HG03159 (cell line): ENCODE data around the gene NAPSA.
"Not testable (repeated sequence)": the region's sequence is repeated elsewhere in the genome, so short reads cannot be mapped to it uniquely, and the experiment has no call there.

Experiments
- ATAC-seq: cut with Tn5 transposase; IDR thresholded peaks from one replicate; pipeline ENCODE4 v1.9.1; 2021; ENCODE audit warnings: mild to moderate bottlenecking, moderate library complexity; ENCODE audit not compliant: unreplicated experiment

The NAPSA gene

DNA sequence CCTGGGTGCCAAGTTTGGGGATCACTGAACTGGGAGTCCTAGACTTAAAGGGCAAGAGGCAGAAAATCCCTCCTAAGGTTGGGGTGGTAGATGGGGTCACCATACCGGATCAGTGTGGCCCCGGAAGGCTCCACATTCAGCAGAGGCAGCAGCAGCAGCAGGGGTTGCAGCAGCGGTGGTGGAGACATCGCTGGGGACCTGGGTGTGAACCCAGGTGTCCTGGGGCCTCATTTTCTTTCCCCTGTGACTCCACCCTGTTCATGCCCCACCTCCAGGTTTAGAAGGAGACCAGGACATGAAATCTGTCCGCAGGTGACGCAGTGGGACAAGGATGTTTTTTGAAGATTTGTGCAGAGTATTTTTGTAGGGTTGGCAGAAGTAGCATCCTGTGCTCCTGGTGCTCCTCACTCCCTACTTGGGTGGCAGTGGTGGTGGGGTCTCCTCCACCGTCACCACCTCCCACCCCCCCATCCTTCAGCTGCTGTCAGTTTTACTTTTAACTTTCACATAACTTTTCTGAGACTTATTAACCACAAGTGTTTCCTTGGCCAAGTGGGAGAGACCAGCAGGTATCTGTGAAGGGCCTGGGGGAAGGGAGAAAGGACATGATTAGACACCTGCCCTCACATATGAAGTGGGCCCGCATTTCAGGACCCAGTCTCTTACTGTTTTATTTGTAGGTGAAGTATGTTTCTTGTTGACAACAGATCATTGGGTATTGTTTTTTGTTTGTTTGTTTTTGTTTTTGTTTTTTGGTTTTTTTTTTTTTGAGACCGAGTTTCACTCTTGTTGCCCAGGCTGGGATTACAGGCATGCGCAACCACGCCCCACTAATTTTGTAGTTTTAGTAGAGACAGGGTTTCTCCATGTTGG lies at the start of gene NAPSA:
TSS of gene NAPSA (minus strand) at position 206 of the 873 bp plus-strand sequence. CDS start at position 188, 18 bp downstream.
- no peak for ATAC-seq

DNA sequence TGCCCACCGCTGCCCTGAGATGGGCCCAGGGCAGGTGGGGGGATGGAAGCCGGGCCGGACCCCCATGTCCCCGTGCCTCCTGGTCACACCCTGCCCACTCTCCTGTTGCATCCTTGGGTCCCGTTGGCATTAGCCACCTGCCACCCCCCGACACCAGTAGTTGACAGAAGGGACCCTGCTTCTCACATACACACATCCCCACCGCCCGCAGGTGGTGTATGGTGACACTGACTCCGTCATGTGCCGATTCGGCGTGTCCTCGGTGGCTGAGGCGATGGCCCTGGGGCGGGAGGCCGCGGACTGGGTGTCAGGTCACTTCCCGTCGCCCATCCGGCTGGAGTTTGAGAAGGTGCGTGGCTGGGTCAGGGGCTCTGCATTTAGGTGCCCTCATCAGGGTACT lies 48.1 kb upstream of the NAPSA start:
- no peak for ATAC-seq

DNA sequence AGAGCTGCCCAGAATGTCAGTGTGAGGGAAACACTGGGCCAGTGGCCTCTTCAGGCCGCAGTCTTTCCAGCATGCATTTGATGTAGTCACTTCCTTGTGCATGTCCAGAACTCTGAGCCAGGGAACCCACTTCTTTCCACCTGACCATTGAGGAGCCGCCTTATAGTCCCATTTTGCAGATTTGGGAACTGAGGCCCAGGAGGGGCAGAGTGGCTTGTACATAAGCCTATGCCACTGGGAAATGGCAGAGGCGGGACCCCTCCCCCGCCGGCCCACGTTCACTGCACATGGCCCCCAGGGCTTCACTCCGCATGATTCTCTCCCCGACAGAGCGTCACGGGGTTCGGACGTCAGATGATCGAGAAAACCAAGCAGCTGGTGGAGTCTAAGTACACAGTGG lies 47.7 kb upstream of the NAPSA start:
- no peak for ATAC-seq

DNA sequence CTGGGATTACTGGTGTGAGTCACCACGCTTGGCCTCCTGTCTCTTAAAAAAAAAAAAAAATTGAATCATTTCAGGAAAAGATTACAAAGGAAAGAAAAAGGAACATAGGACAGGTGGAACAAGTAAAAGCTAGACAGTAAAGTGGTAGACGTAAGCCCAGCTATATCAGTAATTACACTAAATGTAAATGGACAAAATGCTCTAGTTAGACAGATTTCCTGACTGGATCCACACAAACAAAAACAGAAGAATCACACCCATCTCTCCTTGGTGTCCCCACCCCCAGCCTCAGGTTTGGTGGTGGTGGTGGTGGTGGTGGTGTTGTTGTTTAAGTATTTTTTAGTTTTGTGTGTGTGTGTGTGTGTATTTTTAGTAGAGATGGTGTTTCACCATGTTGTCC lies 47.0 kb upstream of the NAPSA start:
- no peak for ATAC-seq

DNA sequence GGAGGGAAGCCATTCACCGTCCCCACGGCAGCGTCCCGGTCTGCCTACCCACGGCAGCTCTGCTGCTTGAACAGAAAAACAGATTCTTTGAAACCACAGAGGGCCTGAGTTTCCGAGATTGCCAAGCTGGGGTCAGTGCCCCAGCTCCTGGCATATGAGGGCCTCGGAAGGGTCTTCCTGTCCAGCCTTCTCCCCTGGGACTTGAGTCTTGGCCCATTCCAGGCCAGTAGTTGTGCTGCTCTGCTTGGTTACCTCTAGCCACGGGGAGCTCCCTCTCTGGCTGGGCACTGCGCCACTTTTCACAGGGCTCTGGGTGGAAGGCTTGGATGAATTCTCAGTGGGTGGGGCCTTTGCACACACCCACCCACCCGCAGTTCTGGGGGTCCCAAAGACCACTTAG lies 44.7 kb upstream of the NAPSA start:
- ATAC-seq: no peak

DNA sequence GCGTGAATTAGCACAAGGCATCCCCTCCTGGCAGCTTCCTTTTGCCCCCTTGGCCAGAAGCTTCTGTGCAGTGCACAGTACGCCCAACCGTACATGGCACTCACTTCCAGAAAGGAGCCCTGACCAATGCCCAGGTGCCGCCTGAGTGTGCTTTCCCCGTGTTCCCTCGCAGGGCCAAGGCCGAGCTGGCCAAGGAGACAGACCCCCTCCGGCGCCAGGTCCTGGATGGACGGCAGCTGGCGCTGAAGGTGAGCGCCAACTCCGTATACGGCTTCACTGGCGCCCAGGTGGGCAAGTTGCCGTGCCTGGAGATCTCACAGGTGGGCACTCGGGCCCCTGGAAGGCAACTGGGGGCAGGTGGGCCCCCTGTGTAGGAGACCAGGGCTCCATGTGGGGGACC lies 43.9 kb upstream of the NAPSA start:
- no peak for ATAC-seq

DNA sequence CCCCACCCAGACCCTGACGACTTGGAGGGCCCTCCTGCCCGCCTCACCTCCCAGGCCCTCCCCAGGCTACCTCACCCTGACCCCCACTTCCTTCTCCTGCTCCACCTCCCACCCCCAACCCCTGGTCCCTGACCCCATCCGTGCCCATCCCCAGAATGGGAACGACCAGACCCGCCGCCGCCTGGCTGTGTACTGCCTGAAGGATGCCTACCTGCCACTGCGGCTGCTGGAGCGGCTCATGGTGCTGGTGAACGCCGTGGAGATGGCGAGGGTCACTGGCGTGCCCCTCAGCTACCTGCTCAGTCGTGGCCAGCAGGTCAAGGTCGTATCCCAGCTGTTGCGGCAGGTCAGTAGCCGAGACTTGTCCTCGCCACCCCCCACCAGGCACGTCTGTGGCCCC lies 41.4 kb upstream of the NAPSA start:
- no peak for ATAC-seq

DNA sequence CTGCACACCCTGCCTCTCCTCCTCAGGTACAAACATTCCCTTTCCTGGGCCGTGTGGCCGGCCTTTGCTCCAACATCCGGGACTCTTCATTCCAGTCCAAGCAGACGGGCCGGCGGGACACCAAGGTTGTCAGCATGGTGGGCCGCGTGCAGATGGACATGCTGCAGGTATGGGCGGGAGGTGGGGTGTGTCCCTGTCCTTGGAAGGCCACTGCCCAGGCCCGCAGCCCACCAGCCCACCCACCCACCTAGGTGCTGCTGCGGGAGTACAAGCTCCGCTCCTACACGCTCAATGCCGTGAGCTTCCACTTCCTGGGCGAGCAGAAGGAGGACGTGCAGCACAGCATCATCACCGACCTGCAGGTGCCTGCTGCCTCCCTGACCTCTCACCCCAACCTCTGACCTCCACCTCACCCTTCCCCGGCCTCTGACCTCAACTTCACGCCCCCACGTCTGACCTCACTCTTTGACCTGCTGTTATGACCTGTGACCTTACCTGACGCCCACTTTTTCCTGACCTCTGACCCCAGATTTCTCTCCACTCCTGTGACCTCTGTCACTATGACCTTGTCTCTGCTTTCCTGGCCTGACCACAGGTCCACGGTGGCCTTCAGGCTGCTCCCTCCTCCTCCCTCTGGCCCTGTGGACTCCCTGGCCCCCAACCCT lies 40.8 kb upstream of the NAPSA start:
- ATAC-seq: no peak

DNA sequence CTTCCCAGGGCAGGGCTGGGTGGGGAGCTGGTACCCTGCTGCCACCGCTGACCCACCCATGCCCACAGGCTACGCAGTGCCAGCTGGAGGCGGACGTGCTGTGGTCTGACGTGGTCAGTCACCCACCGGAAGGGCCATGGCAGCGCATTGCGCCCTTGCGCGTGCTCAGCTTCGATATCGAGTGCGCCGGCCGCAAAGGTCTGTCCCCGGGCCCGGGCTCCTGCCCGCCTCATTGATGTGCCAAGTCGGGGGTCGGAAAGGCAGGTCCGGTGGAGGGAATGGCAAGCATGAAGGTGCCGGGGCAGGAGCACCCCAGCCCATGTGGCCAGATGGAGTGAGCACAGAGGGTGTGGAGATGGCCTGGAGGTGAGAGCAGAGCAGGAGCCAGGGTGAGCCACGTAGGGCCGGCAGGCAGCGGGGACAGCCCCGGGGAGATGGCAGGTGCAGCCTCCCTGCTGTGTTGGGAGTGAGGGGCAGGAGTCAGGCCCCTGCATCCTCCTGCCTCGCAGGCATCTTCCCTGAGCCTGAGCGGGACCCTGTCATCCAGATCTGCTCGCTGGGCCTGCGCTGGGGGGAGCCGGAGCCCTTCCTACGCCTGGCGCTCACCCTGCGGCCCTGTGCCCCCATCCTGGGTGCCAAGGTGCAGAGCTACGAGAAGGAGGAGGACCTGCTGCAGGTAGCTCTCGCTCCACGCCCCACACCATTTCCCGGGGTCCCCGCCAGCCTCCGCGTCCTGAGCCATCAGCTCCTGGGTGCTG lies 37.3 kb upstream of the NAPSA start:
- no peak for ATAC-seq

DNA sequence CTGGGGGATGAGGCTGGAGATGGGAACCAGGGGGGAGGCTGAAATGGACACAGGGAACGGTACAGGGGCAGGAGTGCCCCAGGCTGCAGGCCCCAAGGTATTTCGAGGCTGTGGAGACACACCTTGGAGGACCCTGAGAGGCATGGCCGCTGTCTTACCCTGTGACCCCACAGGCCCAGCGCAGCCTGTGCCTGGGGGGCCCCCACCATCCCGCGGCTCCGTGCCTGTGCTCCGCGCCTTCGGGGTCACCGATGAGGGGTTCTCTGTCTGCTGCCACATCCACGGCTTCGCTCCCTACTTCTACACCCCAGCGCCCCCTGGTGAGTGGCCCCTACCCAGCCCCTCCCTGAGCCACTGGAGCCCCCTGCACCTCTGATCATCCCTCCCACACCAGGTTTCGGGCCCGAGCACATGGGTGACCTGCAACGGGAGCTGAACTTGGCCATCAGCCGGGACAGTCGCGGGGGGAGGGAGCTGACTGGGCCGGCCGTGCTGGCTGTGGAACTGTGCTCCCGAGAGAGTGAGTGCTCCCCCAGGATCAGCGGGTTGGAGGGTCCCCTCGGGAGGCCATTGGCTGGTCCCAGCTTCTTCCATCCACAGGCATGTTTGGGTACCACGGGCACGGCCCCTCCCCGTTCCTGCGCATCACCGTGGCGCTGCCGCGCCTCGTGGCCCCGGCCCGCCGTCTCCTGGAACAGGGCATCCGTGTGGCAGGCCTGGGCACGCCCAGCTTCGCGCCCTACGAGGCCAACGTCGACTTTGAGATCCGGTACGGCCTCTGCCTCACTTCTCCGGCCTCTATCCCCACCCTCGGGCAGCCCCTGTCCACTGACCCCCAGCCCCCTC lies 36.4 kb upstream of the NAPSA start:
- no peak for ATAC-seq

DNA sequence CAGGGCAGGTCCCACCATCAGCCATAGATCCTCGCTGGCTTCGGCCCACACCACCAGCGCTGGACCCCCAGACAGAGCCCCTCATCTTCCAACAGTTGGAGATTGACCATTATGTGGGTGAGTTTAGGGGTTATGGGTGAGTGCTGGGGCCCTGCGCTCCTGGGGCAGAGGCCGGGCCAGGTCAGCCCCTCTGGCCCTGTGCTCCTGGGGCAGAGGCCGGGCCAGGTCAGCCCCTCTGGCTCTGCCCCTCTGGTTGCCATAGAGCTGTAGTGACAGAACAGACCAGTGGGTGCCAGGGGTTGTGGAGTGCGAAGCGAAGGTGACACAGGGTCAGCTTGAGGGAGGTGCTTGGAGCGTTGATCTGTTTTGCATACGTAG lies 33.9 kb upstream of the NAPSA start:
- ATAC-seq: no peak

DNA sequence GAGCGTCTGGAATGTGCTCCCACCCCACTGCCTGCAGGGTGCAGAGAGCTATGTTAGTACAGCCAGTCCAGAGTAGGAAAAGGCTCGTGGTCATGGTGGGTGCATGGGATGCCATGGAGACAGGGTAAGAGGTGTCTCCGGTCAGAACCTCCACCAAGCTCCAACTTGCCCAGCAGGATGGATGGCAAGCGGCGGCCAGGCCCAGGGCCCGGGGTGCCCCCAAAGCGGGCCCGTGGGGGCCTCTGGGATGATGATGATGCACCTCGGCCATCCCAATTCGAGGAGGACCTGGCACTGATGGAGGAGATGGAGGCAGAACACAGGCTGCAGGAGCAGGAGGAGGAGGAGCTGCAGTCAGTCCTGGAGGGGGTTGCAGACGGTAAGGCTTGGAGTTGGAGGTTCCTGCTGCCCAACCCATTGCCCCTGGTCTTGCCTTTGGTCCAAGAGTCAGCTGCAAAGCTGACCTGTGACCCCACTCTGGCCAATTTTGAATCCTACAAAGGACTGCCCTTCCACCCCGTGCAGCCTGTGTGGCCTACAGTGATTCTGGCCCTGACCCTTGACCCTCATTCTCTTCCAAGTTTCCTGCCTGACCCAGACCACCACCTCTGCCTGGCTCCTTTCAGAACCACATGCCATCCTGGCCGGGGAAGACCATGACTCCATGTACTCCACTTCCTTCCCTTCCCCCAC lies 33.4 kb upstream of the NAPSA start:
- no peak for ATAC-seq

DNA sequence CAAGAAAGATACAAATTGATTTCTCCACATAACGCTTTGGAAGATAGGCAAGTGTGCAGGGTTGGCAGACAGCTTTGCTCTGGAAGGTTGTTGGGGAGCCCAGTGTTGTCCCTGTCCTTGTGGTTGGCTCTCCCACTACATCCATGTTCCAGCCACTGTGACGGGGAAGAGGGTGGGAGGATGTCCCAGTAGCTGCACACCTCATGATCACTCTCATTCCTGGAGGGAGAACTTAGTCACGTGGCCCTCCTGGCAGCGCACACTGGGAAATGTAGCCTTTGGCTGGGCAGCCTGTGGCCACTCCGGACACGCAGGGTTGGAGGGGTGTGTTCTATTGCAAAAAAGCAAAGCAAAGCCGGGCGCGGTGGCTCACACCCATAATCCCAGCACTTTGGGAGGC lies 28.6 kb upstream of the NAPSA start:
- ATAC-seq: no peak

DNA sequence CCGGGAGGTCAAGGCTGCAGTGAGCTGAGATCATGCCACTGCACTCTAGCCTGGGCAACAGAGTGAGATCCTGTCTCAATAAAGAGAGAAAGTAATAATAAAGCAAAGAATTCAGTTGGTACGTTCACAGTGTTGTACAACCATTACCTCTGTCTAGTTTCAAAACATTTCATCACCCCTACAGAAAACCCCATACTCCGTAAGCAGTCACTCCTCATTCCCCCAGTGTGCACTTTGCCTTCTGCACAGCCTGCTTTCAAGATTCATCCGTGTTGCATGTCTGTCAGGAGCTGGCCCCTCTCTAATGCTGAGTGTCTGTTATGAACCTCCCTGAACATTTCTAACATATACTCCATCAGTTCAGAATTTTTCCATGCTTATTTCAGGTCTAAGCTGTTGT lies 28.1 kb upstream of the NAPSA start:
- ATAC-seq: no peak

DNA sequence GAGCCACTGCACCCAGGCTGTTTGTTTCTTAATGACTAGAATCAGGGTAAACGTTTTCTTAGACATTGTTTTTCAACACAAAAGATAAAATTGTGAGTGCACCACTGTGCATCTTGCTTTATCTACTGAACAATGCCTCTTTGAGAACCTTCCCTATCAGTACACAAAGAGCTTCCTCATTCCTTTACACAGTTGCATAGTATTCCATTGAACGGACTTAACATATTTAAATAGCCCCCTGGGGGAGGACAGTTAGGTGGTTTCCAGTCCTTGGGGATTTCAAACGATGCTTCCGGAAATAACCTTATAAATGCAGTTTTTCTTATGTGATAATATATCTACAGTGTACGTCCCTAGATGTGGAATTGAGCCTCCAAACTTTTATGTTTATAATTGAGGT lies 27.3 kb upstream of the NAPSA start:
- no peak for ATAC-seq

DNA sequence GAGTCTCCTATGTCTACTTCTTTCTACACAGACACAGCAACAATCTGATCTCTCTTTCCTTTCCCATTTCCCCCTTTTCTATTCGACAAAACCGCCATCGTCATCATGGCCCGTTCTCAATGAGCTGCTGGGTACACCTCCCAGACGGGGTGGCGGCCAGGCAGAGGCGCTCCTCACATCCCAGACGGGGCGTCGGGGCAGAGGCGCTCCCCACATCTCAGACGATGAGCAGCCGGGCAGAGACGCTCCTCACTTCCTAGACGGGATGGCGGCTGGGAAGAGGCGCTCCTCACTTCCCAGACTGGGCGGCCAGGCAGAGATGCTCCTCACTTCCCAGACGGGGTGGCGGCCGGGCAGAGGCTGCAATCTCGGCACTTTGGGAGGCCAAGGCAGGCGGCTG lies 25.5 kb upstream of the NAPSA start:
- ATAC-seq: not testable (repeated sequence)

DNA sequence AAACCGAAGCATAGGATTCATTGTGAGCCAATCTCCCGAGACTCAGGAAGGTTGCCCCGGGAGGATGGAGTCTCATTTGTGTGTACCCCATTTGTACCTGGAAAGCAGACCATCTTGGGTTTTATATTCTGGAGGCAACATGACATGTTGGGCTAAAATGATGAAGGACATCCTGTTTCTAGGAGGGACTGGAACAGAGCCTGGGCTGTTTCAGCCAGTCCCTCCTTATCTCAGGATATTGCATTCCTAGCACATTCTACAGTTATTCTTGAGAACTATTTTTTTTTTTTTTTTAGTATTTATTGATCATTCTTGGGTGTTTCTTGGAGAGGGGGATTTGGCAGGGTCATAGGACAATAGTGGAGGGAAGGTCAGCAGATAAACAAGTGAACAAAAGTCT lies 24.9 kb upstream of the NAPSA start:
- not testable (repeated sequence) for ATAC-seq

DNA sequence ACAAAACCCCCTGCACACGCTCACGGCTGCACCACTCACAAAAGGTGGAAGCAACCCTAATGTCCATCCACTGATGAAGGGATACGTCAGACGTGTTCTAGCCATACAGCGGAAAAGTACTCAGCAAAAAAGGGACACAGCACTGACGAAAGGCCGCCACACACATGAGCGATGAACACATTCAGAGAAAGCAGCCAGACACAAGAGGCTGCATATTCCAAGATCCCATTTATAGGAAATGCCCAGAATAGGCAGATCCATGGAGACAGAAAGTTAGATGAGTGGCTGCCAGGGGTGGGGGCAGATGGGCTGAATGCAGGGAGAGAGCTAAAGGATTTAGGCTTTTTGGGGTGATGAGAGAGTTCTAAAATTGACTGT lies 22.4 kb upstream of the NAPSA start:
- ATAC-seq: no peak

DNA sequence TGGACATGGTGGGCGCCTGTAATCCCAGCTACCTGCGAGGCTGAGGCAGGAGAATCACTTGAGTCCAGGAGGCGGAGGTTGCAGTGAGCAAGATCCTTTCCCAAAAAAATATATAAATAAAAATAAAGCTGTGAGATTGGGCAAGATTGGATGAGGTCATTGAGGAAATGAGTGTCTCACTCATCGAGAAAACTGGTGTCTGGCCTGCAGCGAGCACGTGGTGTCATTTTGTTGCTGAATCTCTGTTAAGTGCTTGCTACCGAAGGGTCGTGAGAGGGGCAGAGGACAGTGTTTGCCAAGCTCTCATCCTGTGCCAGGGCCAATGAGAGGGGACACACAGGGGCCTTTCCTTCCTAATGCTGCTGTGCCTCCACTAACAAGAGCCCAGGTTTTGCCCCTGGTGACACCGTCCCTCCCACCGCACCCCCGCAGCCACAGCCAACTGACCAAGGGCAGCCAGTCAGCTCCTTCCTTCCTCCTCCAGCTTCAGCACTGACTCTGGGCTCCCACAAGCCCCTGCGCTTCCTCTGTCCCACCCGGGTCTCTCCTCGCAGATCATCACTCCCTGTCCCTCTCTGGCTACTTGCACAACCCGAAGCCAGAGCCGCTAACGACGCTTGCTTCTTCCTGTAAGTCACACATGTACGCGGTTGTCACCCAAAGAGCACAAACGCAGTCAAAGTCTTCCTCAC lies 21.9 kb upstream of the NAPSA start:
- no peak for ATAC-seq
